NCI-H510A treated with DMSO at 0.1 percent for 48 hours (cell line): ENCODE data around the gene ZNF282.

Source experiments
- DNase-seq: peaks from one replicate; lab custom pipeline; 2025; lab: John Stamatoyannopoulos, UW

ZNF282 gene

DNA sequence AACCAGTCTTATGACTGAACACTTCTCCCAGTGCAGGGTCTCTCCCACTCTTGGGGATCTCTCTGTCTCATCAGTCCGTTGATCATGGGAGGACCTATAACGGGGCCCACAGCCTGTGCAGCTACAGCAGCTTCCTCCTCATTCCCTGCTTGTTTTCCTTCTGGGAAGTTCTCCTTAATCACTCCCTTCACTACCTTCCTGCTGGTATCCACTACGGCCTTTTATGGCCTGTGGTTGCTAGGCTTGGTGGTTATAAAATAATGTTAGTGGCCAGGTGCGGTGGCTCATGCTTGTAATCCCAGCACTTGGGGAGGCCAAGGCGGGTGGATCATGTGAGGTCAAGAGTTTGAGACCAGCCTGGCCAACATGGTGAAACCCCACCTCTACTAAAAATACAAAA lies 3.5 kb upstream of the ZNF282 start:
- DNase-seq: no peak

- no peak for DNase-seq
Measured at GRCh38 chr7:149194799-149195179, 557 bp upstream of the ZNF282 start.

GRCh38 chr7:149196151-149196704 lies 882 bp downstream of the ZNF282 start:
- DNase-seq: no peak

DNA sequence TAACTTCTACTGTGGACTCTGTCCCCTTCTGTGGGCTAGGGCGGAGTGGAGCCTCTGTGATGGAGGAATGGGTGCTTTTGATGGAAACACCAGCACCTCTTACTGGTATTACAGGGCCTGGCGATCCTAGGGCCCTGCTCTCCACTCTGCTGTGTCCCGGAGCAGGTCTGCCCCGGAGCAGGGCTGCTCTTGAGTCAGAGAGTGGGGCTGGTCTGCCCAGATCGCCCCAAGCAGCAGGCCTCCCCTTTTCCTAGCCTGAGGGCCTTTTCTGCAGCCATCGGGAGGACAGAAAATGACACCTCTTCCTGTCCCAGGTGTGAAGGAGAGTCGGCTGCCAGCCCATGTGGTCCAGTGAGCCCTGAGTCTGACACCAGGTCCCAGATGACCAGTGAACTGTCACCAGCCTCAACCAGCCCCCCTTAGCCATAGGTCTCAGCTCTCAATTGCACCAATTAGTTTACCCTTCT lies 1.4 kb downstream of the ZNF282 start:
- DNase-seq: no peak

GRCh38 chr7:149197675-149198074 lies 2.3 kb downstream of the ZNF282 start:
- DNase-seq: no peak

- DNase-seq: no peak
Measured at GRCh38 chr7:149198161-149198816, 2.9 kb downstream of the ZNF282 start.

DNA sequence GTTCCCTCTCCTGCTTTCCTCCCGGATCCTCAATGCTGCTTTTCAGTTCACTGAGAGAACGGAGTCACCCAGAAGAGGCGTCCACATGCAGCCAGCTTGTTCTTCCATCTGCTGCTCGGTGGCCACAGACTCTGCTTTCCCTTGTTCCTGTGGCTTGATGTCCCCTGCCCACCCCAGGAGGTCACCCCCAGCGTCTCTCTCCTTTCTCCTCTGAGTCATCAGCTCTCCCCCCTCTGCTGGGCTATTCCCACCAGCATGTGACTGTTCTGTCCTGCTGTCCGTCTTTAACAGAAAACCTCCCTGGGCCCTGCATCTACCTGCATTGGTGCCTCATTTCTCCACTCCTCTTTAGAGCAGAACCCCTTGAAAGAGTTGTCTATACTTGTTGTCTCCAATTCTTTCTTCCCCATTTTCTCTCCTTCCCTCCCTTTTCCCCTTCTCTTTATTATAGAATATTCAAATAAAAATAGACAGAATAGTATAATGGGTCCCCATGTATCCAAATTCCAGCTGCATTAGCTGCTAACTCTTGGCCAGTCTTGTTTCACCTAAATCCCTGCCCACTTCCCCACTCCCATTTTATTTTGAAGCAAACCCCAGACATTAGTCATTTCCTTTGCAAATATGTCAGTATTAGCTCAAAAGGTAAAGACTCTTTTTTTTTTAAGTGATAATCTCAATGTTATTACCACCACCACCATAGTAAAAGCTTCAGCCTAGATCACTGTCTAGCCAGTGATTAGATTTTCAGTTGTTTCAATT lies 4.1 kb downstream of the ZNF282 start:
- DNase-seq: no peak

GRCh38 chr7:149202831-149203231 lies 7.5 kb downstream of the ZNF282 start:
- DNase-seq: no peak

- DNase-seq: peak; percentile 1
Measured at GRCh38 chr7:149205690-149206381, 10.5 kb downstream of the ZNF282 start.

DNA sequence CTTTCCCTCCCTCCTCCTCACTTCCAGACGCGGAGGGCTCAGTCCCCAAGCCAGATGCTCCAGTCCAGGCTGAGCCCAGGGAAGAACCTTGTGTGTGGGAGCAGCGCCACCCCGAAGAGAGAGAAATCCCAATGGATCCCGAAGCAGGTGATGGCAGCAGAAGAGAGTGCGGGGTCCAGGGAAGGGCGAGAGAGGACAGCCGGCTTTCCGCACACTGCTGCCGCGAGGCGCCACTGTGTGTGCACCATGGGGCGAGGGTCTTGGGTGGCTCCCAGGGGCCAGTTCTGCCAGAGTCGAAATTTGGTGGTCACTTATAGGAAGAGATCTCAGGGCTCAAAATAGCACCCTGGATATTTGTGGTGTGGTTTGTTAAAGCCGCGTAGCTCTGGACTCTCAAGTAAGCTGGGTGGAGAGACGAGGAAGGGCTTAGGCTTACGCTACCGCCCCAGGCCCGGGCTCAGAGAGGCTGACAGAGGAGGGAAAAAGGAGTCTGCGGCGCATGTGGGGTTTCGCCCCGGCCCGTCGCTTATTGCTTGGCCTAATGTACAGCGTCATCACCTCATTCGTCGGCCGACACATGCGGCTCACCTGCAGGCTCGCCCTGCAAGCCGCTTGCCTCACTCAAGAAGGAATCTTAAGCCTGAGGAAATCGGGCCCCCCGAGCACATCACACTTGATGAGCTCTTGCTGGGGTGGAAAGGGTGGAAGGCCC lies 12.1 kb downstream of the ZNF282 start:
- no peak for DNase-seq

GRCh38 chr7:149209518-149210269 lies 14.3 kb downstream of the ZNF282 start:
- peak; percentile 1 for DNase-seq

DNA sequence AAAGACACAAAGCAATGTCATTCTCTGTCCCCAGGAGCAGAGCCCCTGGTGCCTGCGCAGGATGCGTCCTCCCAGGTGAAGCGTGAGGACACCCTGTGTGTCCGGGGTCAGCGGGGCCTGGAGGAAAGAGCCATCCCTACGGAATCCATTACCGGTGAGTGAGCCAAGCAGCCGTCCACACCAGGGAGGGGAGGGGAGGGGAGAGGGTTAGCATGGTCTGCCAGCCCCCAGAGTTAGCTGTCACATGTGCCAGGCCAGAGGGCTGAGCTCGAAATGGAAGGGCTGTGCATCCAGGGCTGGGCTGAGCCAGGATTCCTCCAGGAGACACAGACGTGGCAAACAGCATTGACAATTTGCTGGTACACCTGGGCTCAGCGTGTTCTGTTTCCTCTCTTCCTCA lies 15.2 kb downstream of the ZNF282 start:
- no peak for DNase-seq

DNA sequence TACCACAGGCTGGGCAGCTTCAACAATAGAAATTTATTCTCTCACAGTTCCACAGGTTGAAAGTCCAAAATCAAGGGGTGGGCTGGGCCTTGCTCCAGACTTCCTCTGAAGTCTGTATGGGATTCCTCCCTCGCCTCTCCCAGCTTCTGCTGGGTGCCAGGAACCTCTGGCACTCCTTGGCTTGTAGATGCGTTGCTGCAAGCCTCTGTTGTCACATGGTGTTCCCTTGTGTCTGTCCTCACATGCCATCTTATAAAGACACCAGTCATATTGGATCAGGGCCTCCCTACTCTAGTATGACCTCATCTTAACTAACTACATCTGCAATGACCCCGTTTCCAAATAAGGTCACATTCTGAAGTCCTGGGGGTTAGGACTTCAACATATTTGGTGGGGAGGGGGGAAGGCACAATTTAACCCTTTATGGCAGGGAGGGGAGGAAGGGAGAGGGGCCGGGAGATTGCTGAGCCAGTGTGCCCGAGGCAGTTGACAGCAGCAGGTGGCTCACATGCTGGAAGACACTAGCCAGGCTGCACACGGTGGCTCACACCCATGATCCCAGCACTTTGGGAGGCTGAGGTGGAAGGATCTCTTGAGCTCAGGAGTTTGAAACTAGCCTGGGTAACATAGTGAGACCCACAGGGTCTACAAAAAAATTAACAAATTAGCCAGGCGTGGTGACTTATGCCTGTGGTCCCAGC lies 18.8 kb downstream of the ZNF282 start:
- no peak for DNase-seq

DNA sequence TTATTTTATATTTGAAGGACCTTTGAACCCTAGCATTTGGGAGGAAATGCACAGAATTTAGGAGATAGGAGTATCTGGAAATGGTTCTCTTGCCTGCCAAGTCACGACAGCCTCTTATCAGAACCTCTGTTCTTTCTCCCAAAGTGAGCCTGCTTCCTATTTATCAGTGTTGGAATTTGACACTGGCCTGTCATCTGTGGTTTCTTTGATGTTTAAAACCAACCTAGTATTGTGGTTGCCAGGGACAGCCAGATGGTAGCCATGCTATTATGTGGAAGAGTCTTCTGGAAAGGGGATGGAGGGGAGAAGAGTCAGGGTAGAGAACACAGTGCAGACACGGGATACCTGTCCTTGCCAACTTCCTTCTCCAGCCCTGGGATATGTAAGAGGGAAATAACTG lies 21.1 kb downstream of the ZNF282 start:
- no peak for DNase-seq

DNA sequence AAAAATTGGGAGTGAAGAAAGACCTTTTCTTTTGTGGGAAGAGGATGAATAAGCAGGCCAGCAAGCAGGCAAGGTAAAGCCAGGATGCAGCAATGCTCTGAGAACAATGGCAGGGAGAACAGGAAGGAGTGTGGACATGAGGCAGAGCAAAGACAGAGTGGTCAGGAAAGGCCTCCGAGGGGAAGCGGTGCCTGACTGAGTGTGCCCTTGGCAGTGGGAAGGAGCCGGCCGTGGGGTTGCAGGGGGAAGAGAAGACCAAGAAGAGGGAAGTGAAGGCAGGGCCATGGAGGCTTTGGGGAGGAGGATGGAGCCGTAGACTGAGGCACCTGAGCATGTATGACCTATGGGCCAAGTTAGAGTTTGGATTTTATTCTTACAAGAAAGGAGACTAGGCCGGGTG lies 22.2 kb downstream of the ZNF282 start:
- no peak for DNase-seq

DNA sequence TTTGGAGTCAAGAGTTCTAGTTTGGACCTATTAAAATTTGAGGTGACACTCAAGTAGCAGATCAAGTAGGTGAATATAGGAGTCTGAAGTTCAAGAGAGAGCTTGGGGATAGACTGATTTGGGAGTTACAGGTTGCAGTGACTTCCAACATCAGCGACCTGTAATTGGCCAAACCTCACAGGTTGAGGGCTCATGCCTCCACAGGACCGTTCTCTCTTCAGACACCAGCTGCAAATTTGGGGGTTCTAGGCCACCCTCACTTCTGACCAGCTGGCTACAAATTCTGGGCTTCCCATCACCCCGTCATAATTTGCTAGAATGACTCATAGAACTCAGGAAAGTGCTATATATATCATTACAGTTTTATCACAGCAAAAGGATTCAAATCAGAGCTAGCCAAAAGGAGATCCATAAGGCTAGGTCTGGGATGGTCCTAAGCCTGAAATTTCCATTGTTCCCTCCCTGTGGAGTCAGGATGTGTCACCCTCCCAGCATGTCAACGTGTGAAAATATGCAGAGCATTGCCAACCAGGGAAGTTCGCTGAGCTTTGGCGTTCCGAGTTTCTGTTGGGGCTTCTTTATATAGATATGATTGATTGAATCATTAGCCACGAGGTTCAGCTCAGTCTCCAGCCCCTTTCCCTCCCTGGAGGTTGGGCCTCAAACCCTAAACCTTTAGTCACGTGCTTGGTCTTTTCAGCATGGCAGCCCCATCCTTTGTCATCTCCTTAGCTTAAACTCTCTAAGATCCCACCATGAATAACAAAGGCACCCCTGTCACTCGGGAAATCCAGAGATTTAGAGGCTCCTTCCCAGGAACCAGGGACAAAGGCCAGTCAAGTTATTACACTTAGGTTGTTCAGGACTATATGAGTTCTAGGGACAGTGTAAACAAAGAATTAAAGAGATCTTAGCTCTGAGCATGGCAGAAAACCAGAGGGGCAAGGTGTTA lies 23.4 kb downstream of the ZNF282 start:
- no peak for DNase-seq

GRCh38 chr7:149220534-149220933 lies 25.2 kb downstream of the ZNF282 start:
- no peak for DNase-seq

- DNase-seq: no peak
Measured at GRCh38 chr7:149223176-149223575, 27.8 kb downstream of the ZNF282 start.

- no peak for DNase-seq
Measured at GRCh38 chr7:149223761-149224160, 28.4 kb downstream of the ZNF282 start.

- no peak for DNase-seq
Measured at GRCh38 chr7:149224352-149224751, 29.0 kb downstream of the ZNF282 start.
